ENCODE results near the gene ENPP7. TPM values are rescaled to one million over a fixed set of nuclear protein-coding genes. Genes with fewer than 3 reads are reported as not detected.

The ENPP7 gene
- total RNA-seq, 1 experiment from 2014 or later, result not detected

GRCh38 chr17:79777120-79777893, 46.6 kb downstream of the ENPP7 start:
- Histone ChIP-seq H3K4me3 (replicated peaks in 1 of 2; ENCODE audit: low read depth in 1 of 2, low read length in 2 of 2) (peak overlapping the region; percentile 41 to 59), H3K9ac (ENCODE audit: low read length) (peak overlapping the region; percentile 54), H3K27me3 (ENCODE audit: insufficient read depth, low read length) (peaks cover 34% of the 10 kb centered on the region), H3K4me2 (ENCODE audit: low read length) (peak overlapping the region; percentile 93), H3K79me2 (ENCODE audit: insufficient read depth, low read length) (peaks cover 16% of the 10 kb centered on the region), H3K9me3 (ENCODE audit: control insufficient read depth in 1 of 2, insufficient read depth in 1 of 2, low read depth in 1 of 2, low read length in 2 of 2) (no peaks in the 10 kb centered on the region), H4K20me1 (ENCODE audit: insufficient read depth) (no peaks in the 10 kb centered on the region), H3K4me1 (ENCODE audit: control insufficient read depth in 1 of 2, insufficient read depth in 2 of 2, low read length in 2 of 2) (peaks cover 12 to 19% of the 10 kb centered on the region in 2 experiments), H2AFZ (ENCODE audit: low read depth, low read length, poor library complexity, severe bottlenecking) (no peak overlapping the region), H3K27ac (ENCODE audit: low read depth, low read length) (peak overlapping the region; percentile 42; the same call in 1 of the 2 replicates), H3K9me2 (ENCODE audit: insufficient read depth) (no peaks in the 10 kb centered on the region), H3K36me3 (ENCODE audit: control insufficient read depth in 1 of 2, insufficient read depth in 2 of 2, low read length in 2 of 2) (peaks cover 7 to 9% of the 10 kb centered on the region in 2 experiments; a peak in 3 of 4 replicates)
- peak; percentile 74 for ATAC-seq
- ChIA-PET CTCF (interaction anchor here (0.8 to 1.6 kb wide), 3 partner anchors 32 to 231 kb away, joined by 3 to 4 read pairs (median 3); no protein-coding TSS in a partner anchor), POLR2A (interaction anchor here (1.4 kb wide), 2 partner anchors 20 to 62 kb away, joined by 5 to 6 read pairs; partner anchors contain the start of genes CBX4 and CBX8), RAD21 (ENCODE audit: low non-redundant PET in 1 of 2, low total read pairs in 2 of 2, uncharacterized antibody in 2 of 2, unreplicated experiment in 2 of 2) (interaction anchor here (0.6 to 0.7 kb wide), 2 partner anchors 206 to 1601 kb away, joined by 4 to 6 read pairs; no protein-coding TSS in a partner anchor)
- intact Hi-C loops (cut with micrococcal nuclease), result no loop called here
- DNase-seq (ENCODE audit: low read depth, low spot score), result peak; percentile 29
- TSS peak; percentile 87 for BruUV-seq (replicated peaks)
- TF ChIP-seq YY1 (IDR thresholded peaks at IDR 0.05; ENCODE audit: extremely low read depth, insufficient replicate concordance, low read depth, low read length) (peak; percentile 26), MAX (IDR thresholded peaks at IDR 0.05) (no peak; the same call in 1 of the 2 replicates), POLR2AphosphoS5 (IDR thresholded peaks at IDR 0.05; ENCODE audit: low read depth, low read length) (0 out of 2 replicates have a peak, but pooled peaks have one; percentile 7), CTCF (IDR thresholded peaks at IDR 0.05 in 2 of 3, conservative IDR thresholded peaks at IDR 0.05 in 1 of 3; ENCODE audit: borderline replicate concordance in 1 of 3, insufficient read depth in 1 of 3, low read depth in 2 of 3, low read length in 2 of 3) (peak in 2 of 3 experiments; percentile 42 to 43; a peak in 3 of 6 replicates), CBX3 (IDR thresholded peaks at IDR 0.05; ENCODE audit: low read depth) (no peak), TCF7L2 (IDR thresholded peaks at IDR 0.05; ENCODE audit: borderline replicate concordance, extremely low read depth, insufficient read depth, insufficient read length) (no peak), SRF (IDR thresholded peaks at IDR 0.05; ENCODE audit: low read depth) (no peak), SP1 (IDR thresholded peaks at IDR 0.05; ENCODE audit: low read depth) (no peak), CEBPB (IDR thresholded peaks at IDR 0.05; ENCODE audit: low read depth) (no peak), ELF1 (IDR thresholded peaks at IDR 0.05; ENCODE audit: borderline replicate concordance, low read depth) (no peak), ZFX (IDR thresholded peaks at IDR 0.05) (no peak)
- TF ChIP-seq, protein P1, sequence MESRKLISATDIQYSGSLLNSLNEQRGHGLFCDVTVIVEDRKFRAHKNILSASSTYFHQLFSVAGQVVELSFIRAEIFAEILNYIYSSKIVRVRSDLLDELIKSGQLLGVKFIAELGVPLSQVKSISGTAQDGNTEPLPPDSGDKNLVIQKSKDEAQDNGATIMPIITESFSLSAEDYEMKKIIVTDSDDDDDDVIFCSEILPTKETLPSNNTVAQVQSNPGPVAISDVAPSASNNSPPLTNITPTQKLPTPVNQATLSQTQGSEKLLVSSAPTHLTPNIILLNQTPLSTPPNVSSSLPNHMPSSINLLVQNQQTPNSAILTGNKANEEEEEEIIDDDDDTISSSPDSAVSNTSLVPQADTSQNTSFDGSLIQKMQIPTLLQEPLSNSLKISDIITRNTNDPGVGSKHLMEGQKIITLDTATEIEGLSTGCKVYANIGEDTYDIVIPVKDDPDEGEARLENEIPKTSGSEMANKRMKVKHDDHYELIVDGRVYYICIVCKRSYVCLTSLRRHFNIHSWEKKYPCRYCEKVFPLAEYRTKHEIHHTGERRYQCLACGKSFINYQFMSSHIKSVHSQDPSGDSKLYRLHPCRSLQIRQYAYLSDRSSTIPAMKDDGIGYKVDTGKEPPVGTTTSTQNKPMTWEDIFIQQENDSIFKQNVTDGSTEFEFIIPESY (IDR thresholded peaks at IDR 0.05; ENCODE audit: extremely low read depth, insufficient replicate concordance, low read length), result no peak
